A549 (cell line): ENCODE data around the gene MCFD2. TPM values are rescaled to one million over a fixed set of nuclear protein-coding genes. Genes with fewer than 3 reads are reported as not detected.

Source experiments
- ATAC-seq, 2 experiments: fragments of 200-7000 bp in 1 of 2; fragments of >200 bp in 1 of 2; cut with Nextera tagmentation in 1 of 2; cut with Tn5 transposase in 1 of 2; 3 replicates each; pipeline versions ENCODE4 v1.8.0 to v1.9.1; 2018 to 2020; ENCODE audit warnings: mild to moderate bottlenecking in 1 of 2, moderate library complexity in 1 of 2
- CTCF ChIA-PET: fragments of 300-600 bp; sonication (Branson Sonifier 250); formaldehyde crosslinking; extraction: SDS; loops from one replicate; lab custom pipeline; 2021; ENCODE audit warnings: antibody characterized with exemption, inconsistent platforms; lab: Yijun Ruan, JAX
- POLR2A ChIA-PET: fragments of 350-600 bp; formaldehyde crosslinking; extraction: SDS; loops from one replicate; lab custom pipeline; 2021; ENCODE audit warnings: antibody characterized with exemption, inconsistent platforms; lab: Yijun Ruan, JAX
- DNase-seq, 2 experiments: peaks; one replicate each; pipeline versions ENCODE4 v3.0.0 to v3.0.0-alpha.2; 2011 to 2016; ENCODE audit warnings: low read depth in 1 of 2, low spot score in 1 of 2
- FAIRE-seq: peaks from 2 replicates; lab custom pipeline; 2011; peaks lifted over from hg19 to GRCh38; lab: Jason Lieb, UNC
- H3K27ac ChIP-seq, 2 experiments: fragments of >200 bp; sonication (Bioruptor Twin); formaldehyde crosslinking; 3 replicates each; pipeline ENCODE4 v1.5.1; 2016 to 2017
- H3K4me1 ChIP-seq: fragments of >200 bp; sonication (Bioruptor Twin); formaldehyde crosslinking; 3 replicates; pipeline ENCODE4 v1.6.1; 2016
- H3K4me2 ChIP-seq: fragments of >200 bp; sonication (Bioruptor Twin); formaldehyde crosslinking; 3 replicates; pipeline ENCODE4 v1.6.1; 2016
- H3K4me3 ChIP-seq: fragments of >200 bp; sonication (Bioruptor Twin); formaldehyde crosslinking; 3 replicates; pipeline ENCODE4 v1.5.1; 2016
- H3K9me3 ChIP-seq: fragments of >200 bp; sonication (Bioruptor Twin); formaldehyde crosslinking; 3 replicates; pipeline ENCODE4 v1.6.1; 2016
- BHLHE40 ChIP-seq: IDR thresholded peaks from 2 replicates; pipeline ENCODE4 v1.6.1; 2012; ENCODE audit warnings: low read depth, low read length, inconsistent platforms
- EHMT2 ChIP-seq: fragments of 200-600 bp; sonication (generic); IDR thresholded peaks from 2 replicates; pipeline ENCODE4 v1.6.1; 2016; ENCODE audit warnings: antibody characterized with exemption, low read depth, mild to moderate bottlenecking, moderate library complexity
- EP300 ChIP-seq, 2 experiments: fragments of >200 bp; sonication (Bioruptor Twin); formaldehyde crosslinking; IDR thresholded peaks; 2 replicates in 1 of 2; 3 replicates in 1 of 2; pipeline ENCODE4 v1.6.1; 2016 to 2017
- ESRRA ChIP-seq: fragments of 150-350 bp; IDR thresholded peaks from 2 replicates; pipeline ENCODE4 v1.6.1; 2014; ENCODE audit warnings: mild to moderate bottlenecking, low read length, borderline replicate concordance
- GATA3 ChIP-seq: IDR thresholded peaks from 2 replicates; pipeline ENCODE4 v1.6.1; 2012; ENCODE audit warnings: borderline replicate concordance
- HDAC2 ChIP-seq: fragments of 200-600 bp; sonication (generic); IDR thresholded peaks from 2 replicates; pipeline ENCODE4 v1.6.1; 2016
- MAFK ChIP-seq: fragments of 450-650 bp; IDR thresholded peaks from 2 replicates; pipeline ENCODE4 v1.6.1; 2014; ENCODE audit not compliant: partially characterized antibody
- MYC ChIP-seq: IDR thresholded peaks from 2 replicates; pipeline ENCODE4 v1.6.1; 2012; ENCODE audit warnings: mild to moderate bottlenecking, inconsistent platforms, low read length, improper control_type of control experiment, borderline replicate concordance
- NR3C1 ChIP-seq: fragments of >200 bp; sonication (Bioruptor Twin); formaldehyde crosslinking; IDR thresholded peaks from 3 replicates; pipeline ENCODE4 v1.6.1; 2017
- RNF2 ChIP-seq: fragments of 200-600 bp; sonication (generic); IDR thresholded peaks from 2 replicates; pipeline ENCODE4 v1.6.1; 2016; ENCODE audit warnings: low read depth, mild to moderate bottlenecking, antibody characterized with exemption, moderate library complexity, borderline replicate concordance
- SMC3 ChIP-seq: fragments of >200 bp; sonication (Bioruptor Twin); formaldehyde crosslinking; IDR thresholded peaks from 3 replicates; pipeline ENCODE4 v1.6.1; 2018; ENCODE audit warnings: inconsistent platforms
- TP53 ChIP-seq: fragments of 250-450 bp; sonication (Bioruptor Pico); IDR thresholded peaks from 2 replicates; pipeline ENCODE4 v1.5.0; 2021; ENCODE audit warnings: mild to moderate bottlenecking, moderate library complexity
- ZFP36 ChIP-seq: fragments of 450-650 bp; IDR thresholded peaks from 2 replicates; pipeline ENCODE4 v1.6.1; 2014; ENCODE audit warnings: borderline replicate concordance; ENCODE audit not compliant: partially characterized antibody
- WGBS: methylation state at CpG from one replicate; pipeline ENCODE4 v1.1.6; 2017; ENCODE audit errors: missing lambda C conversion rate; 5-methylcytosine and 5-hydroxymethylcytosine counted together
- polyA plus RNA-seq, 4 experiments: library from polyadenylated mRNA; depleted of rRNA in 3 of 4; stranded (reverse); fragments of >200 nt; fragmentation: RNase III in 1 of 4; extraction: RNeasy Plus Mini Kit Qiagen cat#74134 plus additional on column Dnase treatment in 1 of 4; gene quantifications; 2 replicates in 3 of 4; 3 replicates in 1 of 4; pipeline ENCODE4 v1.2.3, GENCODE V29; 2011 to 2017
- TF ChIP-seq, protein P1 (sequence below): fragments of 250-450 bp; sonication (Bioruptor Pico); IDR thresholded peaks from 2 replicates; pipeline ENCODE4 v1.5.0; 2021; ENCODE audit warnings: mild to moderate bottlenecking, moderate library complexity, borderline replicate concordance
- TF ChIP-seq, protein P2 (sequence below): fragments of >200 bp; sonication (Bioruptor Twin); formaldehyde crosslinking; IDR thresholded peaks from 2 replicates; pipeline ENCODE4 v1.6.1; 2016
- TF ChIP-seq, protein P3 (sequence below): IDR thresholded peaks from 2 replicates; pipeline ENCODE4 v1.6.1; 2012; ENCODE audit warnings: low read depth, borderline replicate concordance
- TF ChIP-seq, protein P4 (sequence below): fragments of 250-450 bp; sonication (Bioruptor Pico); IDR thresholded peaks from 2 replicates; pipeline ENCODE4 v1.5.0; 2020; ENCODE audit warnings: low read depth, mild to moderate bottlenecking, moderate library complexity
- TF ChIP-seq, protein P5 (sequence below): fragments of >200 bp; sonication (Bioruptor Twin); formaldehyde crosslinking; IDR thresholded peaks from 3 replicates; pipeline ENCODE4 v1.6.1; 2016

MCFD2 gene
- polyA plus RNA-seq, 2 of the 4 experiments (the other 2 are of a cell fraction), result 118 to 210 TPM

DNA sequence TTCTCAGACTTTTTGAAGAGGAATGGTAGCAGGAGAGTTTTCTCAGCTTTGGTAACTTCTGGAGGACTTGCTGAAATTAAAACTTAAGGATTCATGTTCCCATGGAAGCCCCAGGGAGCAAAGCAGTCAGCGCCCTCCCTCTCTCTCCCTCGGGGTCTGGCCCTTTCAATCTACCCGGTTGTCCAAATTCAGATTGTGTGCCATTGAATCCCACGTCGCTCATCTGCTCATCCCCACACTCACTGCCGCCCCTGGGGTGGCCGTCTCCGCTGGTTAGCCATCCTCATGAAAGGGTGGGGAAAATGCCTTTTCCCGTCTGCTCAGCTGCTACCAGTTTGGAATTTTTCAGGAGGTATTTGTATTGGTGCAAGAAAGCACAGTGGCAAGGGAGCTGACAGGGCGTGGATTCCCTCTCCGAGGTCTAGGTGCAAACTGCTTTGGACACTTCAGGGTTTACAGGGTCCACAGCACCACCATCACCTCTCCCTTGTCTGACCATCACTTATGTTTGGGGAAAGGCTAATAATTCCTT lies 27.1 kb downstream of the MCFD2 start:
- ATAC-seq (peak; percentile 33 to 49), DNase-seq (no peak), FAIRE-seq (no peak)
- H3K27ac ChIP-seq, result peak overlapping the region; percentile 87 to 91
- peaks cover 14% of the 10 kb centered on the region for H3K9me3 ChIP-seq
- peaks cover 39% of the 10 kb centered on the region for H3K4me1 ChIP-seq
- 75% methylated on average over 11 of the region's 11 CpGs for WGBS
- H3K4me2 ChIP-seq, result peak overlapping the region; percentile 60
- CTCF ChIA-PET, result interaction anchor here (0.6 to 4.2 kb wide), 46 partner anchors 8 to 883 kb away, joined by 3 to 39 read pairs (median 4); no protein-coding TSS in a partner anchor
- H3K4me3 ChIP-seq, result no peak overlapping the region
- no peak for TF ChIP-seq BHLHE40
- TF ChIP-seq EP300 (IDR thresholded peaks at IDR 0.05), result no peak
- TF ChIP-seq EHMT2, result no peak
- TF ChIP-seq ZFP36, result no peak
- TF ChIP-seq, protein P1, sequence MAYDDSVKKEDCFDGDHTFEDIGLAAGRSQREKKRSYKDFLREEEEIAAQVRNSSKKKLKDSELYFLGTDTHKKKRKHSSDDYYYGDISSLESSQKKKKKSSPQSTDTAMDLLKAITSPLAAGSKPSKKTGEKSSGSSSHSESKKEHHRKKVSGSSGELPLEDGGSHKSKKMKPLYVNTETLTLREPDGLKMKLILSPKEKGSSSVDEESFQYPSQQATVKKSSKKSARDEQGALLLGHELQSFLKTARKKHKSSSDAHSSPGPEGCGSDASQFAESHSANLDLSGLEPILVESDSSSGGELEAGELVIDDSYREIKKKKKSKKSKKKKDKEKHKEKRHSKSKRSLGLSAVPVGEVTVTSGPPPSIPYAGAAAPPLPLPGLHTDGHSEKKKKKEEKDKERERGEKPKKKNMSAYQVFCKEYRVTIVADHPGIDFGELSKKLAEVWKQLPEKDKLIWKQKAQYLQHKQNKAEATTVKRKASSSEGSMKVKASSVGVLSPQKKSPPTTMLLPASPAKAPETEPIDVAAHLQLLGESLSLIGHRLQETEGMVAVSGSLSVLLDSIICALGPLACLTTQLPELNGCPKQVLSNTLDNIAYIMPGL (CRISPR knock-in tag), result no peak
- POLR2A ChIA-PET, result interaction anchor here (0.6 kb wide), 1 partner anchor 392 kb away, joined by 3 read pairs; no protein-coding TSS in a partner anchor

DNA sequence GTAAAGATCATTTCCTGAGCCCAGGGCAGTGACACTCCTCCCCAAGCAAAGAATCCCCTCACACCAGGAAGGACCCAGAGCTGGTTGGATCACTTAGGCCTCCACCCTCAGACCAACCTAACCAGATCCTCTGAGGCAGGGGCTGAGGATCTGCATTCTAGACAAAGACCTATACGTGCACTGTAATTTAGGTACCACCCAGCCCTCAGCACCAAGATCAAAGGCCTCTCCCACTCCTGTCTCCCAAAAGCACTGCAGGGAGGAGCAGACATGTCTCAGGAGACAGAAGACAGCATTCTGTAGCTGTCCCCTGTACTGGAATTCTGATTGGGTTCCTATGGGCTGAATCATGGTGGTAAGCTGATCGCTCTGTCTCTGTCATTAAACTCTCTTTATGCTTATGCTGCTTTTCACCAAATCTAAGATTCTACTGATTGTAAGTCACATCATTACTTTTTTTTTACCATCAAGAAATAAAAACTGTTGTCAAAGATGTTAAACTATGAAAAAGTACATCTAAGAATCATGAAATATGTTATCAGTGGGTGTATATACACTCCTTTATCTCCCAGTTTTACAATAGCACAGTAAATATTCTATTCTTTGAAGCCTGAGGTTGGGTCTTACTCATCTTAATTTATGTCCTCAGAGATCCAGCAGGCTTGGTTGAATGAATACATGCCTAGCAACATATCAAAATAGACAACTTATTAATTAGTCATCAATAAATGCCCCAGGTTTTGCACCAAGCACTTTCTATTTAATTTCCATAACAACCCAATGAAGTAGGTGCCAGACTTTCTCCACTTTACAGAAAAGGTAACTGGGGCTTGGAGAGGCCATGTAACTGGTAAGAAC lies 28.3 kb downstream of the MCFD2 start:
- ChIA-PET CTCF (interaction anchor here (0.9 to 4.2 kb wide), 21 partner anchors 7 to 436 kb away, joined by 3 to 39 read pairs (median 4); no protein-coding TSS in a partner anchor), POLR2A (no interaction called here)
- no peak for DNase-seq
- Histone ChIP-seq H3K27ac (peak overlapping the region; percentile 87 to 91), H3K9me3 (peaks cover 14% of the 10 kb centered on the region), H3K4me3 (no peak overlapping the region), H3K4me1 (peaks cover 51% of the 10 kb centered on the region), H3K4me2 (no peak overlapping the region)
- no peak for FAIRE-seq
- no peak for ATAC-seq
- 96% methylated on average over 2 of the region's 2 CpGs for WGBS
- TF ChIP-seq SMC3 (no peak), RNF2 (no peak), HDAC2 (no peak), MYC (no peak), MAFK (peak; percentile 46)
- TF ChIP-seq, protein P2, sequence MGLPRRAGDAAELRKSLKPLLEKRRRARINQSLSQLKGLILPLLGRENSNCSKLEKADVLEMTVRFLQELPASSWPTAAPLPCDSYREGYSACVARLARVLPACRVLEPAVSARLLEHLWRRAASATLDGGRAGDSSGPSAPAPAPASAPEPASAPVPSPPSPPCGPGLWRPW, result no peak
- TF ChIP-seq, protein P3, sequence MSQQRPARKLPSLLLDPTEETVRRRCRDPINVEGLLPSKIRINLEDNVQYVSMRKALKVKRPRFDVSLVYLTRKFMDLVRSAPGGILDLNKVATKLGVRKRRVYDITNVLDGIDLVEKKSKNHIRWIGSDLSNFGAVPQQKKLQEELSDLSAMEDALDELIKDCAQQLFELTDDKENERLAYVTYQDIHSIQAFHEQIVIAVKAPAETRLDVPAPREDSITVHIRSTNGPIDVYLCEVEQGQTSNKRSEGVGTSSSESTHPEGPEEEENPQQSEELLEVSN, result no peak
- TF ChIP-seq, protein P4, sequence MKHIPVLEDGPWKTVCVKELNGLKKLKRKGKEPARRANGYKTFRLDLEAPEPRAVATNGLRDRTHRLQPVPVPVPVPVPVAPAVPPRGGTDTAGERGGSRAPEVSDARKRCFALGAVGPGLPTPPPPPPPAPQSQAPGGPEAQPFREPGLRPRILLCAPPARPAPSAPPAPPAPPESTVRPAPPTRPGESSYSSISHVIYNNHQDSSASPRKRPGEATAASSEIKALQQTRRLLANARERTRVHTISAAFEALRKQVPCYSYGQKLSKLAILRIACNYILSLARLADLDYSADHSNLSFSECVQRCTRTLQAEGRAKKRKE, result no peak

DNA sequence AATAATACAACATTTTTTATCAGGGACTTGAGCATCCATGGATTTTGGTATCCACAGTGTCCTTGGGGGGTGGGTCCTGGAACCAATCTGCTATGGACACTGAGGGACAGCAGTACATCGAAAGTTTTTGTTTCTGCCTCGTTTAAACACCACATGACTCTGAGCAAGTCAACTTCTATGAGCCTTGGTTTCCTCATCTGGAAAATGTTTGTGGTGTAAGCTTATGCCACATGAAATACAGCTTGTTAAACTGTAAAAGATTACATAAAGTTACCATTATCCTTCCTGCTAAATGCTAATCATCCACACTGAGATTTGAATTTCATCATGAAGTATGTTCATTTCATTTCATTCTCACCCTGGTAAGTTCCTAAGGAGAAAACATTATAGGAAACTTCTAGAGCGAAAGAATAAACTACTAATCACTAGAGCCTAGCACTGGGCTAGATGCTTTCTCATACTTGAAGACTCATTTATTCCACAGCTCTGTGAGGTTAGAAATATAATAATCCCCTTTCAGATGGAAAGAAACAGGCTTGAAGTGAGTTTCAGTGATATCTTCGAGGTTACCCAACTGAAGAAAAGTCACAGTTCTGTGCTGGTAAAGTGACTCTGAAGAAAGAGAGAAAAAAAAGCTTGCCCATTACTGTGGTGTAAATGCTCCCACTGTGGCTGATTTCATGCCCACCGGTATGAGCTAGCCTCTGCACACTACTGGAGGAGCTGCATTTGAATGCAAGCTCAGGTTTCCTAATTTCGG lies 29.2 kb downstream of the MCFD2 start:
- POLR2A ChIA-PET, result no interaction called here
- CTCF ChIA-PET, result interaction anchor here (0.9 to 4.0 kb wide), 10 partner anchors 10 to 444 kb away, joined by 3 to 23 read pairs (median 4); no protein-coding TSS in a partner anchor
- TF ChIP-seq TP53 (CRISPR knock-in tag), result no peak
- TF ChIP-seq, protein P2, result no peak
- TF ChIP-seq EP300 (IDR thresholded peaks at IDR 0.05), result no peak
- TF ChIP-seq, protein P5, sequence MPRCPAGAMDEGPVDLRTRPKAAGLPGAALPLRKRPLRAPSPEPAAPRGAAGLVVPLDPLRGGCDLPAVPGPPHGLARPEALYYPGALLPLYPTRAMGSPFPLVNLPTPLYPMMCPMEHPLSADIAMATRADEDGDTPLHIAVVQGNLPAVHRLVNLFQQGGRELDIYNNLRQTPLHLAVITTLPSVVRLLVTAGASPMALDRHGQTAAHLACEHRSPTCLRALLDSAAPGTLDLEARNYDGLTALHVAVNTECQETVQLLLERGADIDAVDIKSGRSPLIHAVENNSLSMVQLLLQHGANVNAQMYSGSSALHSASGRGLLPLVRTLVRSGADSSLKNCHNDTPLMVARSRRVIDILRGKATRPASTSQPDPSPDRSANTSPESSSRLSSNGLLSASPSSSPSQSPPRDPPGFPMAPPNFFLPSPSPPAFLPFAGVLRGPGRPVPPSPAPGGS, result no peak
- TF ChIP-seq NR3C1, result no peak
- no peak for TF ChIP-seq SMC3
- TF ChIP-seq ESRRA, result no peak
- TF ChIP-seq MYC, result no peak
- TF ChIP-seq RNF2, result no peak
- TF ChIP-seq GATA3, result no peak
- TF ChIP-seq, protein P4, result no peak
- H3K27ac ChIP-seq, result peak overlapping the region; percentile 87 to 91
- no peak overlapping the region for H3K4me3 ChIP-seq
- FAIRE-seq, result no peak
- no peak for ATAC-seq
- no peak overlapping the region for H3K4me2 ChIP-seq
- peaks cover 14% of the 10 kb centered on the region for H3K9me3 ChIP-seq
- peaks cover 59% of the 10 kb centered on the region for H3K4me1 ChIP-seq
- WGBS, result 88% methylated on average over 6 of the region's 6 CpGs
- DNase-seq, result no peak
